Non-pigmented ciliary epithelial cell (primary cell): ENCODE measurements around the gene NPS.
A peak's percentile ranks its signal among the peaks of the same experiment; 100 is the strongest.

ENCODE experiments used
- DNase-seq: peaks from one replicate; pipeline ENCODE4 v3.0.0-alpha.2; 2010; ENCODE audit warnings: low read depth

Gene NPS

GRCh38 chr10:127561647-127562046 lies 12.5 kb downstream of the NPS start:
- no peak for DNase-seq

GRCh38 chr10:127563718-127564553 lies 14.8 kb downstream of the NPS start:
- DNase-seq, result no peak

- DNase-seq, result no peak
These were observed 15.5 kb downstream of the NPS start for GRCh38 chr10:127564644-127565043.

- no peak for DNase-seq
These were observed 16.5 kb downstream of the NPS start for GRCh38 chr10:127565583-127565982.

GRCh38 chr10:127569210-127569609 lies 20.1 kb downstream of the NPS start:
- DNase-seq, result no peak

GRCh38 chr10:127570036-127570435 lies 20.9 kb downstream of the NPS start:
- no peak for DNase-seq

- no peak for DNase-seq
These were observed 22.3 kb downstream of the NPS start for GRCh38 chr10:127571386-127571785.

- DNase-seq, result no peak
These were observed 26.9 kb downstream of the NPS start for GRCh38 chr10:127576051-127576450.

- DNase-seq, result no peak
These were observed 27.6 kb downstream of the NPS start for GRCh38 chr10:127576740-127577161.

- DNase-seq, result peak; percentile 6
These were observed 28.5 kb downstream of the NPS start for GRCh38 chr10:127577376-127578258.

- DNase-seq, result no peak
These were observed 29.3 kb downstream of the NPS start for GRCh38 chr10:127578259-127578960.

- no peak for DNase-seq
These were observed 29.8 kb downstream of the NPS start for GRCh38 chr10:127578961-127579305.

- DNase-seq, result no peak
These were observed 30.5 kb downstream of the NPS start for GRCh38 chr10:127579640-127580039.

GRCh38 chr10:127580822-127581221 lies 31.7 kb downstream of the NPS start:
- no peak for DNase-seq

GRCh38 chr10:127585519-127586023 lies 36.5 kb downstream of the NPS start:
- no peak for DNase-seq

- DNase-seq, result no peak
These were observed 38.7 kb downstream of the NPS start for GRCh38 chr10:127587668-127588365.

GRCh38 chr10:127592586-127592985 lies 43.5 kb downstream of the NPS start:
- no peak for DNase-seq

- DNase-seq, result no peak
These were observed 51.4 kb downstream of the NPS start for GRCh38 chr10:127600479-127600878.
